Measurements from ENCODE around the gene SLC24A5.

Gene SLC24A5

DNA sequence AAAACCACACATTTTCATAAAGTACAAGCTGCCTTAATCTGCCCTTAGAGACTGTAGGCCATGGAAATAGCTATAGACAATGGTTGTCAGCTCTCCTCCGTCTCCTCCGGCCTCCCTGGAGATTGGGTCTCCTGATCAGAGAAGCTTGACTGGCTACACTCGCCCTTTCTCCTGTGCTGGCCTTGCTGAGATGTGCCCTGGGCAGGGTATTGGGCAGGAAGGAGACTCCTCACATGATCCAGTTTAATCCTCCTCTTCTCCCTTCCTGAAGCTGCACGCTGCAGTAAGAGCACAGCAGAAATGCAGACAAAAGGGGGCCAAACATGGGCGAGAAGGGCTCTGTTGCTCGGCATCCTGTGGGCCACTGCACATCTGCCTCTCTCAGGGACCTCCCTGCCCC lies at the start of gene SLC24A5:
Gene SLC24A5 (plus strand): TSS at position 246 of the 400 bp plus-strand sequence. CDS start 55 bp downstream, at position 301.
- intact Hi-C loops (cut with DNase I) = no loop called here
- DNase-seq = no peak

DNA sequence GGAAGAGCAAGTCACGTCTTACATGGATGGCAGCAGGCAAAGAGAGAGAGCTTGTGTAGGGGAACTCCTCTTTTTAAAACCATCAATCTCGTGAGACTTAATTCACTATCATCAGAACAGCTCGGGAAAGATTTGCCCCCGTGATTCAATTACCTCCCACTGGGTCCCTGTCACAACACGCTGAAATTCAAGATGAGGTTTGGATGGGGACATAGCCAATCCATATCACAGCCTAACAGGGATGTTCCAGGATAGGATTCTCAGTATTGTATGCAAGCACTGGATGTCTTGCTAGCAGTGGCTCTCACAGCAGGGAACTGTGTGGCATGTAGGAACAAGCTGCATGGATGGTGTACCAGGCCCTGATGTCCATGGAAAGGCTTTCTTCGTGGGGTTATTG lies 47.8 kb upstream of the SLC24A5 start:
- intact Hi-C loops (cut with DNase I) = no loop called here
- no peak for DNase-seq

DNA sequence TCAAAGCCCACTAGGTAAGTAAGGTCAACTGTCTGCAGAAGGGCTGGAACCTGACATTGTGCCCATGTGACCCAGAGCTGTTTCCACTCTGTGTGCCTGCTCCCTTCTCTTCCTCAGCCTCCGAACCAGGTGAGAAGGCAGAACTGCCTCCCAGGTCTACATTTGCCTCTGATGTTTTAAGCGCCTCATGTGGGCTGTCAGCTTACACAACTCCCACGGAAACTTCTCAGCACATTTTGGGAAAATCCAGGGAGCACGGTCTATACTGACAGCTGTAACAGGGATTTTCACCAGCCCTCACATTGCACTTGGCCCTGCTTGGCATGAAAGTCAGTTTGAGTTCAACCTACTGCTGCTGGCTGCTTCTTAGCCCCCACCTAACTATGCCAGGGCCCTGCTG lies 46.9 kb upstream of the SLC24A5 start:
- intact Hi-C loops (cut with DNase I) = no loop called here

DNA sequence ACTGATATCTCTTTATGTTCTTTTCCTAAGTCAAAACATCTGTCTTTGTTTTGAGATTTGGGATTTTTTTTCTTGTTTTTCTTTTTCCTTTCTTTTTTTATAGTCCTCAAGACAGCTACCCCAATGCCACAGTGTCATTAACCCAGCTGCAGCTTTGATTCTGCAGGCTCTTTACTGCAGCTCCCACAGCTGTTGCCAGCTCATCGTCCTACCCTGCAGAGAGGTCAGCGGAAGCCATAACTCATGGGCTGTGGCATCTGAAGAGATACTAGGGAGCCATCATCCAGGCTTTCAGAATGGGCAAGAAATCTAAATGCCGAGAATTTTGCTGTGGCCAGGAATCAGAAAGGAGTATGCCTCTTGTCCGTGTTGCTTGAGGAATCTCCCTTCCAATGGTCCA lies 44.3 kb upstream of the SLC24A5 start:
- DNase-seq = no peak
- intact Hi-C loops (cut with DNase I) = no loop called here

More for the DNA sequence above, 46.9 kb upstream of the SLC24A5 start:
- DNase-seq = peak in 20 of 42 donors; percentile 4 to 69 (median 30)

DNA sequence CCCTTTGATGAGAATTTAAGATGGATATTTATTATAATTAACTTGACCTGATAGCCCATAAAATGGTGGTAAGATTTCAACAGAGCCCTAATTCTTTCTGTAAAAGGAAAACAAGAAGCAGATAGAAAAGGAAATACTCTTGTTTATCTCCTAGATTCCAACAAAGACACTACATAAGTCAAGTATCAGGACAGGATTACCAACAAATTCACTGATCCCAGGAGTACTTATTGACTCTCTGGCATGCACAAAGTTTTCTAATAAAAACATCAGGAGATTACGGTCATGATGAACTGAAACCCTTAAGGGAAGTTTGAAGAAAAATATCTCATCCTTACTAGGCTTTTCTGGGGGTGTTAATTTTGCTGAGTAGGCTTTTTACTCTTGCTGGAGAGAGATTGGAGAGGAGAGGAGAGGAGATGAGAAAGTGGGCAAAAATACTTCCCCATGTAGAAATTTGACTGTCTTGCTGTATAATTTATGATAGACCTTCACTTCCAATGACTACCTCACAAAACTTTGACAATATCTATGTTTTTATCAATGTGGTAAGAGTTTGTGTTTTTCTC lies 43.1 kb upstream of the SLC24A5 start:
- intact Hi-C loops (cut with DNase I) = no loop called here
- no peak for DNase-seq

DNA sequence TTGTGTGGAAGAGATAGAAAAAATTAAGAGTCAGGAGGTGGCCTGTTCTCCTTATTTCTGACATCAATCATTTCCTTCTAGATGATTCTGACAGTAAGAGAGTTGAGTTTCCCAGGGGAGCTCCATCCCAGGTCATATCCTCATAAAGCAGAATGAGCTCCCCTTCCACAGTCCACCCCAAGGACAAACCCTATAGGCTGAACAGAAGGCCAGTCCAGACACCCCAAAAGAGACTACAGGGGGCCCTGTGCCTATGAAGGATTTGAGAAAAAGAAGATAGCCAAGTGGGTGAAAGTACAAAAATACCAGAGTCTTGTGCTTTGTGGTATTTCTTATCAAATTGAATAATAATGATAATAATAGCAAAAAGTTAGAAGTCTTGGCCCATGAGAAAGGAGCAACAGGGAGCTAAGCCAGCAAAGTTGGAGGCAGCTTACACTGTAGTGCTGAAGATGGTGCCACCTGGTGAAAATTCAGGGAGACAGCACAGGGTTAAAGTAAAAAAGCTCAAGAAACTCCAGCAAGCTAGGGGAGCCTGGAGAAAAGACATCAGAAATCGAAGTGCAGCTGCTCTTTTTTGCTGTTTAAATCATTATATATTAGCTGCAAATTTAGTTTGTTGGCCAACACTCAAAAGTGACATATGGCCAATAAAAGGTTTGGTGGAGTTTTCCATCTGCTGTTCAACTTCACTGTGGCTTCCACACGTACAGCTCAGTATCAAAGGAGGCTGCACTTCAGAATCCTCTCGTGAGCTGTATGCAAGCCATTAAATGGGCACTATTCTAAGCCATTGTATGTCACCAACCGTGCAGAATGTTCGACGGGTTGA lies 35.8 kb upstream of the SLC24A5 start:
- intact Hi-C loops (cut with DNase I) = no loop called here
- no peak for DNase-seq

DNA sequence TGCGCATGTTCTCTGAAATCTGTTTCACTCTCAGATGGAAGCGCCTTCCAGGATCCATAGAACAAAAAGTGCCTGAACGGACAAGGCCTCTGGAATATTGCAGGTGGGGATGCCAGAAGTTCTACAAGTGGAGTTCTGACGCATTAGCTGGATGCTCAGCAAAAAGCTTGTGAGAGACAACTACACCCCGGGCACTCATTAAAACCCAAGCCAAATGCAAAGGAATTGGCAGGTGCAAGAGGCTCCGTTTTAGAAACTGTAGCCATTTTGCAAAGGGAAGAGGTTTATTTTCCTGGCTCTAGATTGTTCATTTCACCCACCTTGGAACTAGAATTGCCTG lies 35.2 kb upstream of the SLC24A5 start:
- peak in 1 of 42 donors; percentile 36 for DNase-seq
- intact Hi-C loops (cut with DNase I) = no loop called here

DNA sequence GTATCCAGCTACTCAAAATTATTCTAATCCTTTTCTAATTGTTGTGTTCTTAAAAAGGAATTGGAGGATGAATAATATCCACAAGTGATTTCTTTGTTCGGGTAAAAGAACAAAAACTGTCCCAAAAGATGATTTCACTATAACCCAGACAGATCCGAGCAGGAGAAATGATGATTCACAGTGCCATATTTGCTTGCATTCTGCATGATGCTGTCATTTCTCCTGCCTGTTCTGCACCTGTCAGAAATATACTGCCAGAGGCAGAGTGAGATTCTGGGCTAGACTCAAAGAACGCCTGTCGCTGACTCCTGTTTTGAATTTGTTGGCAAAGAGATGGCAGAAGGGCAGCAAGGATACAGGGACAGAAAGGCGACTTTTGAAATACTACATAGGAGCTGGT lies 34.7 kb upstream of the SLC24A5 start:
- intact Hi-C loops (cut with DNase I) = no loop called here

DNA sequence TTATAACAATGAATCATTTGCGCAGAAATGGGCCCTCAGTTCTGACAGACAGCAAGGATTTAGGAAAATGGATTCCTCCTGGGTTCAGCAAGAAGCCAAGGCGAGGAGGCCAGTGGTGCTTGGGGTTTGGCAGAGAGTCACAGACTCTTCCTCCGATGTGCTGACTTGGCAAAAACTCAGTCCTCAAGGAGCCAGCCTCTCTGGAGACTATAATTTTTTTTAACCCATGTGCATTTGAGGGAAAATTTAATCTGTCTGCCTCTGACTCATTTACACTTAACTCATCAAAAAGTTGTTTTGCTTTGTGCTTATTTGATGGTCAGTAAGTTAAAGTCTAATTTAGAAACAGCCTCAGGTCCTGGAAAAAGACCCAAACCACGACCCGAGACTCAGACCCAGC lies 34.2 kb upstream of the SLC24A5 start:
- intact Hi-C loops (cut with DNase I) = no loop called here
- DNase-seq = no peak

More for the DNA sequence above, 34.7 kb upstream of the SLC24A5 start:
- DNase-seq = no peak

DNA sequence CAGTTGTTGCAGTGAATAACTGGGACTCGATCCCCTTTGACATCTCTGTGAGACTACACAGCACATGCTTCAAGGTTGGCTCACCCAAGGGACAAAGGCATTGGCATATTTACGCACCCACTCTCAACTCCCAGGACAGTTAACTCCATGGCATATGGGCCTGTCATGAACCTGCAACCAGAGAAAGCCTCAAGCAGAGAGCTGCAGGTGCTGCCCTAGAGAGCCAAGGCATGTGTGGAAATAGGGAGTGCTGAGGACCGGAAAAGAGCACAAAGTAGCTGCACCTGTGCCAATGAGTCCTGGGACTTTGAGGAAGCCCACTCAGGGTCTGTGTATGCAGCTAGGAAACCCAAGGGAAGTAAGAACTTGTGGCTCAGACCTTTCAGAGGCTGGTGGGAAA lies 32.9 kb upstream of the SLC24A5 start:
- no peak for DNase-seq
- intact Hi-C loops (cut with DNase I) = no loop called here

DNA sequence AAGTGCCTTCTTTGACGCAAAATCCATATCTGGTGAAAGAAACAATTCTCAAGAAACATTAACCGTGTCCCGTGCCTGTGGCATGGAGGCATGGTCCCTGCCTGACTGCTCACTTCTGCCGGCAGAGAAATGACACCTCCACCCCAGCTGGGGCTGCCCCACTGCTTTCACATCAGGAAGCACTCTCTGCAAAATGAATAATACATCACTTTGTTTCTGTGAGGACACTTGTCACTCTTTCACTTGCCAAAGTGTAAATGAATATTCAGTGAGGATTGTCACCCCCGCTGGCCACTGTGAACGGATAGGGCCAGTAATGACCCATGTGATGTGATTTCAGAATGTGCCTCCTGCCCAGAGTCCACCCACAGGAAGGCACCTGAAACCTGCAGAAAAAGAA lies 31.1 kb upstream of the SLC24A5 start:
- DNase-seq = no peak
- intact Hi-C loops (cut with DNase I) = no loop called here

DNA sequence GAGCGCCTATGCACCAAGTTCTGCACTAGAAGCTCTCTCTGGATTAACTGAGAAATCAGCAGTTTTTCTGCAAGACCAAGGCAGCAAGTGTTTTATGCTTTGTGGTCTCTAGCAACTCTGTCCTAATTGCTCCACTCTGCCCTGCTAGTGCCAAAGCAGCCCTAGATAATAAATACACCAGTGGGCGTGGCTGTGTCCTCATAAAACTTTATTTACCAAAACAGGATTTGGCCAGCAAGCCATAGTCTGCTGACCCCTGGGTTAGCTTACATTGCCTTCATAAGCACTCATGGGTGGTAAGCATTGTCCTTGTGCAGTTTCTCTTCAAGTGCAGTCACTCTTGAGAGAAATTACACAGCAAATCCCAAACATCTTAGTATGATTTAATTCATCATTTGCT lies 30.7 kb upstream of the SLC24A5 start:
- intact Hi-C loops (cut with DNase I) = no loop called here
- DNase-seq = no peak

DNA sequence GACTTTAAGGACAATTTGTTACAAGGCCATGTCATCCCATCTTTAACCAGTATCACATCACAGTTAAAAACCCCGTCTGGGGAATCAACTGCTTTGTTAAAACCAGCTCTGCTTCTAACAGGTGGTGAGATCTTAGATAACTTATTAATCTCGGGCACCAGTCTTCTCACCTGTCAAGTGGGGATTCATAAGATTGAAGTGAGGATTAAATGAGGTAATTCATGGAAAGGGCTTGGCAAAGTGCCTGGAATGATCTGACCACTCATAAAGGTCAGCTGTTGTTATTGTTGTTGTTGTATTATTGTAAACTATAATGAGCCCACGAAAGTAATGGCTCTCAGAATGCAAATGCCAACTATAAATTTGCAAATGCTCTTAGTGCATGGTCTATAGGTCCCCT lies 30.1 kb upstream of the SLC24A5 start:
- intact Hi-C loops (cut with DNase I) = no loop called here
- DNase-seq = no peak

DNA sequence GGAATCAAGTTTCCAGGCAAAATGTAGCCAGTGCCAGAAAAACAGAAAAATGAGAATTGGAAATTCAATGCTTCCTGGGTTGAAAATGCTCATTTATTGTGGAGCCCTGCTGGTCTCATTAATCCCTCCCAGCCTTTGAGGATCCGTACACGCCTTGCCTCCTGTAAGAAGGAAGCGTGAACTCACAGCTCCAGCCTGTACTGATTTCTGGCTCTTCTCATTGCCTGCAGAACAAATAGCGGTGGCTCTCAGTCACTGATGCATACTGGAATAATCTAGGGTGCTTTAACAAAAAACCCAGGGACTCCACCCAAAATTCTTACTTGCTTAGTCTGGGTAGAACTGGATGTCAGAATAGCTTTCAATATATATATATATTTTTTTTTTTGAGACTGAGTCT lies 29.3 kb upstream of the SLC24A5 start:
- DNase-seq = peak in 1 of 42 donors; percentile 14
- intact Hi-C loops (cut with DNase I) = no loop called here

DNA sequence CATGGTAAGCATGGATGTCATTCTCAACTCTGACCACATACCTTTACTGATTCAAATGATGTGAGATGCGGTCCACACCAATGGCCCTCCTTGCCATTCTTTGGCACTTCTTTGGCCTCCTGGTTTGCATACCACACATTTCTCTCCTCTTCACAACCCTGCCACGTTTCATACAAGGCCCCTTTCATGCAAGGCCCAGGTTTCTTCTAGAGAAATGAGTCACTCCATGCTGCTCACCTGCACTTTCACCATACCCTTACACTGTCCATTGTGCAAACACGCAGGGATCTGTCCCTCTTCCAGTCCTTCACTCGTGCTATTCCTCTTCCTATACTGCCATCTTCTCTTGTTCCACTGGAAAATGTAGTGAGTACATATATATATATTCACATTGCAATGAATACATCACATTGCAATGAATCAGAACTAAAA lies 24.4 kb upstream of the SLC24A5 start:
- intact Hi-C loops (cut with DNase I) = no loop called here
- DNase-seq = no peak

DNA sequence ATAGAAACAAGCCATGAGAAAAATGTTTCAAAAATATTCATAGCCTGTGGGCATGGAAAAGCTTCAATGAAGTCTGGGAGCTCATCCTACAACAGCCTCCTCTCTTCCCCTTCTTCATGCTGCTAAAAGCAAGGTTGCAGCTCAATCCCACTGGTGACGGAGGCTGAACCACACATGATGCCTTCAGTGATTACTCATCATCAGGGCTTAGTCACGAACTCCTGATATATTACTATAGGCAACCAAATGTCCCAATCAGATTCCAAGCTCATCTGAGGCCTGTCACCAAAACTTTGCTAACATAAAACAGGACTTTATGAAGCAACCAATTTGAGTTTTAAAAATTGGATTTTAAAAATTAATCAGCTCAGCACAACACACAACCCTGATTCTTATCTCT lies 24.0 kb upstream of the SLC24A5 start:
- DNase-seq = peak in 40 of 42 donors; percentile 10 to 89 (median 58)
- intact Hi-C loops (cut with DNase I) = no loop called here

DNA sequence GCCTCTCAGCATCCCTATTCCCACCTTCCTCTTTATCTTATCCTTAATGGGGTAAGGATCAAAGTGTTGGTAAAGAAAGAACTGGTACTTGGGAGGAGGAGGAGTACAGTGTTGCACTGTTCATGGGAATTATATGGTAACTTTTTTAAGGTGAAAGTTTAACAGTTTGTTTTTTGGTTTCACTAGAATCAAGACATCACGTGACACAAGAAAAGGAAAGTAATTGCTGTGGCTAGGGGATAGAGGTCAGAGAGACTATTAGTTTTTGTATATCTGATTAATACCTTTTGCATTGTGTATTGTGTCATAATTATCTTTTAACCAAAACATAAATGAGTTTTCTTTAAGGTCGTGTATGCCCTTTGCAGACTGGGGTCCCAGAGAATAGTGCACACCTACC lies 23.5 kb upstream of the SLC24A5 start:
- intact Hi-C loops (cut with DNase I) = no loop called here
- no peak for DNase-seq

DNA sequence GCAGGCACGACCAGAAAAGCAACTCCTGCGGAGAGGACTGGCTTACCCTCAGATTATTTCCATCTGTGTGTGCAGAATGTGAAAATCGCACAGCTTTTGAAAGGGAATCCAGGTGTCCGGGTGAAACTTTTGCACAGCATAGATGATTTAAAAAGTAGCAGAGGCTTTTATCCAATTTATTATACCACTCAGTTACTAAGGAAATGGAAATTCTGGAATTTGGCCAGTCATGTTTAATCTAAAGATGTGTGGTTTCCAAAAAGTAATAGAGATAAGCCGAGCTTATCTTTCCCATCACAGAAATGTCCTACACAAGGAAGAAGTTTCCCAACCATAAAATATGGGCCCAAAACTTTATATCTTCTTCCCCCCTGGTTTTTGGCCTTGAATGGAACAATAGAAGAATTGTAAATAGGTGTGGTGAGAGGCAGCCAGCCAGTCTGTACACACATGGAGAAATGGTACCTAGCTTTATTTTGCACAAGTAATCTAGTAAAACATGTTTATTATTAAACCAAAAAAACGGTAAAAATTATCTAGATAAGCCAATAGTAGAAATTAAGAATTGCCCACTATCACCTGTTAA lies 19.3 kb upstream of the SLC24A5 start:
- no peak for DNase-seq
- intact Hi-C loops (cut with DNase I) = no loop called here

DNA sequence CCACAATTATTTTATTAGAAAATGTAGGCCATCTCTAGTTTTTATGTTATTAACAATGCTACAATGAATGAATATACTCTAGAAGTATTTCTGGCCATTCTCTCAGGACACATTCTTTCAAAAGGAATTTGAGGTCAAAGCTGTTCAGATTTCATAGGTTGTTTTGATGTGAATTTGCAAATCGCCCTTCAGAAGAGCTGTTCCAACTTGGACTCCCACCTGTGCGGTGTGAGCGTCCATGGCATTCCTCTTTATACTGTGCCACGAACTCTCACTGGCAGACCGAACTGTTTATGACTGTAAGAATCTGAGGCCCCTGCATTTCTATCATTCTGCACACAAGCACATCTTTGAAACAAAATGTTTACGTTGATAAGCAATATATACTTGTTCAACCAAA lies 18.6 kb upstream of the SLC24A5 start:
- intact Hi-C loops (cut with DNase I) = no loop called here
- no peak for DNase-seq

DNA sequence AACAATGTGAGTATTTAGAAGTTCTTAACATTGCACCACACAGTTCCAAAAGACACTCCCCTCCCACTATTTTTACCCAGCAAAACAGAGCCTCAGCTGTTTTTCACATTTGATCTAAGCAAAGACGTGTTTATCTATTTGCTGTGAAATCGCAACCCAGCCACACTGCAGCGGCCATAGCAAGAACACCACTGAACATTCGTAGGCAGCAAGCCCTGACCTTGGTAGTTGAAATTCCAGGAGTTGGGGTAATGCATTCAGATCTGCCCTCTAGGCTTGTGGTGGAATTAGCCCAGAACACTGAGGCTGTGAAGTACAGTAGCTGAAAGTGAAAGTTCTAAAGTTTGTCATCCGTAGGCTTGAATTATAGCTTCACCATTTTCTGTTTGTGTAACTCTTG lies 17.1 kb upstream of the SLC24A5 start:
- intact Hi-C loops (cut with DNase I) = no loop called here
- DNase-seq = no peak

DNA sequence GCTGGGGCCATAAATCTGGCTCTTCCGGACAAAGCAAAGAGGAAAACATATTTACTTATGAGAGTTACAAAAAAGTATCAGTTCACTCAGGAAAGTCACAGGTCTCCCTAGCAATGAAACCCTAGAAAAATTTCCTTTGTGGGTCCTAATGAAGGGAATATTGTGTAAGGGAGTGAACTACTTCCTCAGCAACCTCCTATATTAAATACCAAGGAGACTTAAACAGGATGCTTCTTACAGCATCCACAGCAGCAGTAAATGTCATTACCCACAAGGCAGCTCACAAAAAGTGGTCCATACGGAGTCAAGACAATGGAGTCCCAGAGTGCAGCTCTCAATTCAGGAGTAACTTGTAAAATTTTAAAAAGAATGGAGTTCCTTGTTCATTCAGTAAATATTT lies 14.9 kb upstream of the SLC24A5 start:
- intact Hi-C loops (cut with DNase I) = no loop called here
- DNase-seq = no peak

All from head of caudate nucleus (tissue), 42 donors.